ENCODE data around the gene MAN2A1.

The MAN2A1 gene

GRCh38 chr5:109704282-109704952, 14.7 kb downstream of the MAN2A1 start:
- in situ Hi-C loops (cut with MboI; ENCODE audit: low sequenced_read_pairs), result no loop called here

GRCh38 chr5:109705596-109705995, 15.9 kb downstream of the MAN2A1 start:
- in situ Hi-C loops (cut with MboI; ENCODE audit: low sequenced_read_pairs), result no loop called here

GRCh38 chr5:109706095-109706494, 16.4 kb downstream of the MAN2A1 start:
- in situ Hi-C loops (cut with MboI; ENCODE audit: low sequenced_read_pairs), result no loop called here

- in situ Hi-C loops (cut with MboI; ENCODE audit: low sequenced_read_pairs), result no loop called here
Measured at GRCh38 chr5:109707531-109707930, 17.8 kb downstream of the MAN2A1 start.

GRCh38 chr5:109708813-109709212, 19.1 kb downstream of the MAN2A1 start:
- in situ Hi-C loops (cut with MboI; ENCODE audit: low sequenced_read_pairs), result no loop called here

- in situ Hi-C loops (cut with MboI; ENCODE audit: low sequenced_read_pairs), result no loop called here
Measured at GRCh38 chr5:109709225-109709624, 19.5 kb downstream of the MAN2A1 start.

GRCh38 chr5:109711673-109712072, 21.9 kb downstream of the MAN2A1 start:
- in situ Hi-C loops (cut with MboI; ENCODE audit: low sequenced_read_pairs), result no loop called here

- in situ Hi-C loops (cut with MboI; ENCODE audit: low sequenced_read_pairs), result no loop called here
Measured at GRCh38 chr5:109713453-109713852, 23.7 kb downstream of the MAN2A1 start.

- in situ Hi-C loops (cut with MboI; ENCODE audit: low sequenced_read_pairs), result no loop called here
Measured at GRCh38 chr5:109714592-109714991, 24.9 kb downstream of the MAN2A1 start.

- in situ Hi-C loops (cut with MboI; ENCODE audit: low sequenced_read_pairs), result no loop called here
Measured at GRCh38 chr5:109718216-109718615, 28.5 kb downstream of the MAN2A1 start.

- in situ Hi-C loops (cut with MboI; ENCODE audit: low sequenced_read_pairs), result no loop called here
Measured at GRCh38 chr5:109718632-109719031, 28.9 kb downstream of the MAN2A1 start.

GRCh38 chr5:109719978-109720377, 30.3 kb downstream of the MAN2A1 start:
- in situ Hi-C loops (cut with MboI; ENCODE audit: low sequenced_read_pairs), result no loop called here

GRCh38 chr5:109721741-109722140, 32.0 kb downstream of the MAN2A1 start:
- in situ Hi-C loops (cut with MboI; ENCODE audit: low sequenced_read_pairs), result no loop called here

- in situ Hi-C loops (cut with MboI; ENCODE audit: low sequenced_read_pairs), result no loop called here
Measured at GRCh38 chr5:109723606-109724005, 33.9 kb downstream of the MAN2A1 start.

- in situ Hi-C loops (cut with MboI; ENCODE audit: low sequenced_read_pairs), result no loop called here
Measured at GRCh38 chr5:109725135-109725534, 35.4 kb downstream of the MAN2A1 start.

GRCh38 chr5:109739741-109740728, 50.3 kb downstream of the MAN2A1 start:
- in situ Hi-C loops (cut with MboI; ENCODE audit: low sequenced_read_pairs), result no loop called here

GRCh38 chr5:109740966-109741365, 51.2 kb downstream of the MAN2A1 start:
- in situ Hi-C loops (cut with MboI; ENCODE audit: low sequenced_read_pairs), result no loop called here

- in situ Hi-C loops (cut with MboI; ENCODE audit: low sequenced_read_pairs), result no loop called here
Measured at GRCh38 chr5:109741390-109741789, 51.7 kb downstream of the MAN2A1 start.

GRCh38 chr5:109743041-109743531, 53.4 kb downstream of the MAN2A1 start:
- in situ Hi-C loops (cut with MboI; ENCODE audit: low sequenced_read_pairs), result no loop called here

GRCh38 chr5:109743770-109744212, 54.1 kb downstream of the MAN2A1 start:
- in situ Hi-C loops (cut with MboI; ENCODE audit: low sequenced_read_pairs), result no loop called here

- in situ Hi-C loops (cut with MboI; ENCODE audit: low sequenced_read_pairs), result no loop called here
Measured at GRCh38 chr5:109744261-109744660, 54.5 kb downstream of the MAN2A1 start.

GRCh38 chr5:109748546-109748945, 58.8 kb downstream of the MAN2A1 start:
- in situ Hi-C loops (cut with MboI; ENCODE audit: low sequenced_read_pairs), result no loop called here
